HG02884 (cell line): Measurements from ENCODE around the gene C1QTNF6.
"Not testable (repeated sequence)": the region's sequence is repeated elsewhere in the genome, so short reads cannot be mapped to it uniquely, and the experiment has no call there.

Source experiments
- ATAC-seq: cut with Tn5 transposase; IDR thresholded peaks from one replicate; pipeline ENCODE4 v1.9.1; 2021; ENCODE audit warnings: mild to moderate bottlenecking, moderate library complexity; ENCODE audit not compliant: unreplicated experiment

Gene C1QTNF6

GRCh38 chr22:37178350-37179125 lies 9.5 kb downstream of the C1QTNF6 start:
- no peak for ATAC-seq

- no peak for ATAC-seq
Measured at GRCh38 chr22:37177755-37178154, 10.3 kb downstream of the C1QTNF6 start.

GRCh38 chr22:37177221-37177620 lies 10.8 kb downstream of the C1QTNF6 start:
- no peak for ATAC-seq

- no peak for ATAC-seq
Measured at GRCh38 chr22:37176464-37177061, 11.5 kb downstream of the C1QTNF6 start.

- no peak for ATAC-seq
Measured at GRCh38 chr22:37175414-37176281, 12.4 kb downstream of the C1QTNF6 start.

- no peak for ATAC-seq
Measured at GRCh38 chr22:37174964-37175363, 13.1 kb downstream of the C1QTNF6 start.

- ATAC-seq = no peak
Measured at GRCh38 chr22:37173709-37174108, 14.3 kb downstream of the C1QTNF6 start.

- ATAC-seq = no peak
Measured at GRCh38 chr22:37172266-37173245, 15.5 kb downstream of the C1QTNF6 start.

GRCh38 chr22:37171662-37172061 lies 16.4 kb downstream of the C1QTNF6 start:
- ATAC-seq = no peak

GRCh38 chr22:37170689-37171405 lies 17.2 kb downstream of the C1QTNF6 start:
- ATAC-seq = not testable (repeated sequence)

- ATAC-seq = no peak
Measured at GRCh38 chr22:37169947-37170688, 17.9 kb downstream of the C1QTNF6 start.

- no peak for ATAC-seq
Measured at GRCh38 chr22:37169406-37169805, 18.6 kb downstream of the C1QTNF6 start.

- ATAC-seq = no peak
Measured at GRCh38 chr22:37167981-37168647, 19.9 kb downstream of the C1QTNF6 start.

- no peak for ATAC-seq
Measured at GRCh38 chr22:37167176-37167980, 20.7 kb downstream of the C1QTNF6 start.

- ATAC-seq = no peak
Measured at GRCh38 chr22:37166675-37167066, 21.4 kb downstream of the C1QTNF6 start.

- no peak for ATAC-seq
Measured at GRCh38 chr22:37165940-37166674, 21.9 kb downstream of the C1QTNF6 start.

- ATAC-seq = no peak
Measured at GRCh38 chr22:37165066-37165465, 23.0 kb downstream of the C1QTNF6 start.
